ENCODE measurements around the gene IDH1. TPM values are rescaled to one million over a fixed set of nuclear protein-coding genes. Genes with fewer than 3 reads are reported as not detected.

IDH1 gene
- total and polyA plus RNA-seq, 2 of the 13 experiments (the other 11 are each of a cell fraction or from before 2014, with no cell fraction given) = 312 to 1,077 TPM

- TF ChIP-seq ZNF501 (CRISPR knock-in tag; IDR thresholded peaks at IDR 0.05) = peak; percentile 77
- peak; percentile 83; the same call in 1 of the 2 replicates for TF ChIP-seq RXRA (CRISPR knock-in tag; IDR thresholded peaks at IDR 0.05)
- peak; percentile 94 for TF ChIP-seq SP4 (CRISPR knock-in tag; IDR thresholded peaks at IDR 0.05)
- peak; percentile 85; the same call in 1 of the 2 replicates for TF ChIP-seq REPIN1 (CRISPR knock-in tag; IDR thresholded peaks at IDR 0.05; ENCODE audit: borderline replicate concordance, low read depth)
- TF ChIP-seq, protein P1, sequence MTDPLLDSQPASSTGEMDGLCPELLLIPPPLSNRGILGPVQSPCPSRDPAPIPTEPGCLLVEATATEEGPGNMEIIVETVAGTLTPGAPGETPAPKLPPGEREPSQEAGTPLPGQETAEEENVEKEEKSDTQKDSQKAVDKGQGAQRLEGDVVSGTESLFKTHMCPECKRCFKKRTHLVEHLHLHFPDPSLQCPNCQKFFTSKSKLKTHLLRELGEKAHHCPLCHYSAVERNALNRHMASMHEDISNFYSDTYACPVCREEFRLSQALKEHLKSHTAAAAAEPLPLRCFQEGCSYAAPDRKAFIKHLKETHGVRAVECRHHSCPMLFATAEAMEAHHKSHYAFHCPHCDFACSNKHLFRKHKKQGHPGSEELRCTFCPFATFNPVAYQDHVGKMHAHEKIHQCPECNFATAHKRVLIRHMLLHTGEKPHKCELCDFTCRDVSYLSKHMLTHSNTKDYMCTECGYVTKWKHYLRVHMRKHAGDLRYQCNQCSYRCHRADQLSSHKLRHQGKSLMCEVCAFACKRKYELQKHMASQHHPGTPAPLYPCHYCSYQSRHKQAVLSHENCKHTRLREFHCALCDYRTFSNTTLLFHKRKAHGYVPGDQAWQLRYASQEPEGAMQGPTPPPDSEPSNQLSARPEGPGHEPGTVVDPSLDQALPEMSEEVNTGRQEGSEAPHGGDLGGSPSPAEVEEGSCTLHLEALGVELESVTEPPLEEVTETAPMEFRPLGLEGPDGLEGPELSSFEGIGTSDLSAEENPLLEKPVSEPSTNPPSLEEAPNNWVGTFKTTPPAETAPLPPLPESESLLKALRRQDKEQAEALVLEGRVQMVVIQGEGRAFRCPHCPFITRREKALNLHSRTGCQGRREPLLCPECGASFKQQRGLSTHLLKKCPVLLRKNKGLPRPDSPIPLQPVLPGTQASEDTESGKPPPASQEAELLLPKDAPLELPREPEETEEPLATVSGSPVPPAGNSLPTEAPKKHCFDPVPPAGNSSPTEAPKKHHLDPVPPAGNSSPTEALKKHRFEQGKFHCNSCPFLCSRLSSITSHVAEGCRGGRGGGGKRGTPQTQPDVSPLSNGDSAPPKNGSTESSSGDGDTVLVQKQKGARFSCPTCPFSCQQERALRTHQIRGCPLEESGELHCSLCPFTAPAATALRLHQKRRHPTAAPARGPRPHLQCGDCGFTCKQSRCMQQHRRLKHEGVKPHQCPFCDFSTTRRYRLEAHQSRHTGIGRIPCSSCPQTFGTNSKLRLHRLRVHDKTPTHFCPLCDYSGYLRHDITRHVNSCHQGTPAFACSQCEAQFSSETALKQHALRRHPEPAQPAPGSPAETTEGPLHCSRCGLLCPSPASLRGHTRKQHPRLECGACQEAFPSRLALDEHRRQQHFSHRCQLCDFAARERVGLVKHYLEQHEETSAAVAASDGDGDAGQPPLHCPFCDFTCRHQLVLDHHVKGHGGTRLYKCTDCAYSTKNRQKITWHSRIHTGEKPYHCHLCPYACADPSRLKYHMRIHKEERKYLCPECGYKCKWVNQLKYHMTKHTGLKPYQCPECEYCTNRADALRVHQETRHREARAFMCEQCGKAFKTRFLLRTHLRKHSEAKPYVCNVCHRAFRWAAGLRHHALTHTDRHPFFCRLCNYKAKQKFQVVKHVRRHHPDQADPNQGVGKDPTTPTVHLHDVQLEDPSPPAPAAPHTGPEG (CRISPR knock-in tag; IDR thresholded peaks at IDR 0.05) = peak; percentile 71
- TF ChIP-seq ZNF24 (IDR thresholded peaks at IDR 0.05) = 0 out of 2 replicates have a peak, but pooled peaks have one; percentile 5
- no peak for TF ChIP-seq LRRFIP1 (CRISPR knock-in tag; conservative IDR thresholded peaks at IDR 0.05)
- TF ChIP-seq ZNF773 (CRISPR knock-in tag; IDR thresholded peaks at IDR 0.05; ENCODE audit: borderline replicate concordance) = no peak
- no peak; the same call in 1 of the 2 replicates for TF ChIP-seq KLF9 (CRISPR knock-in tag; IDR thresholded peaks at IDR 0.05; ENCODE audit: low read depth)
- TF ChIP-seq KDM1A (CRISPR knock-in tag; IDR thresholded peaks at IDR 0.05) = no peak
- peak; percentile 88 for TF ChIP-seq BRD4 (CRISPR knock-in tag; IDR thresholded peaks at IDR 0.05)
- TF ChIP-seq, protein P2, sequence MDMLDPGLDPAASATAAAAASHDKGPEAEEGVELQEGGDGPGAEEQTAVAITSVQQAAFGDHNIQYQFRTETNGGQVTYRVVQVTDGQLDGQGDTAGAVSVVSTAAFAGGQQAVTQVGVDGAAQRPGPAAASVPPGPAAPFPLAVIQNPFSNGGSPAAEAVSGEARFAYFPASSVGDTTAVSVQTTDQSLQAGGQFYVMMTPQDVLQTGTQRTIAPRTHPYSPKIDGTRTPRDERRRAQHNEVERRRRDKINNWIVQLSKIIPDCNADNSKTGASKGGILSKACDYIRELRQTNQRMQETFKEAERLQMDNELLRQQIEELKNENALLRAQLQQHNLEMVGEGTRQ (IDR thresholded peaks at IDR 0.05; ENCODE audit: low read depth, low read length) = no peak
- TF ChIP-seq, protein P2 (CRISPR knock-in tag; IDR thresholded peaks at IDR 0.05; ENCODE audit: borderline replicate concordance) = peak; percentile 46; the same call in 1 of the 2 replicates
- no peak for TF ChIP-seq ATF1 (CRISPR knock-in tag; IDR thresholded peaks at IDR 0.05)
- TF ChIP-seq ZNF784 (CRISPR knock-in tag; IDR thresholded peaks at IDR 0.05; ENCODE audit: borderline replicate concordance) = peak; percentile 68; the same call in 1 of the 2 replicates
- TF ChIP-seq MEF2D (CRISPR knock-in tag; IDR thresholded peaks at IDR 0.05) = no peak; the same call in 1 of the 2 replicates
- no peak; the same call in 1 of the 2 replicates for TF ChIP-seq MTF2 (CRISPR knock-in tag; IDR thresholded peaks at IDR 0.05; ENCODE audit: borderline replicate concordance)
- no peak for TF ChIP-seq FOXA1 (IDR thresholded peaks at IDR 0.05)
- 0 out of 2 replicates have a peak, but pooled peaks have one; percentile 4 for TF ChIP-seq FOXA1 (CRISPR knock-in tag; IDR thresholded peaks at IDR 0.05)
- TF ChIP-seq ZFP62 (CRISPR knock-in tag; IDR thresholded peaks at IDR 0.05) = no peak
Measured at GRCh38 chr2:208254871-208255556, at the start of gene IDH1 (continued).
